ENCODE results near the gene XKR3.
"Not testable (repeated sequence)": the region's sequence is repeated elsewhere in the genome, so short reads cannot be mapped to it uniquely, and the experiment has no call there.

Gene XKR3

GRCh38 chr22:16783930-16784354 lies 41.3 kb downstream of the XKR3 start:
- WGBS, 2 experiments: 81 to 85% methylated on average over 8 of the region's 8 CpGs
- Histone ChIP-seq H3K27me3 (ENCODE audit: control insufficient read depth, insufficient read depth, low read length, poor library complexity, severe bottlenecking) (no peaks in the 10 kb centered on the region), H3K36me3 (ENCODE audit: control insufficient read depth, insufficient read depth, low read length) (no peaks in the 10 kb centered on the region), H3K27ac (ENCODE audit: insufficient read depth, low read depth, low read length, poor library complexity, severe bottlenecking) (no peak overlapping the region), H3K9me3 (ENCODE audit: control insufficient read depth, low read length) (no peaks in the 10 kb centered on the region), H3K4me1 (ENCODE audit: control insufficient read depth, insufficient read depth, low read length) (no peaks in the 10 kb centered on the region), H3K4me3 (ENCODE audit: insufficient read depth, low read depth, low read length) (no peak overlapping the region)

DNA sequence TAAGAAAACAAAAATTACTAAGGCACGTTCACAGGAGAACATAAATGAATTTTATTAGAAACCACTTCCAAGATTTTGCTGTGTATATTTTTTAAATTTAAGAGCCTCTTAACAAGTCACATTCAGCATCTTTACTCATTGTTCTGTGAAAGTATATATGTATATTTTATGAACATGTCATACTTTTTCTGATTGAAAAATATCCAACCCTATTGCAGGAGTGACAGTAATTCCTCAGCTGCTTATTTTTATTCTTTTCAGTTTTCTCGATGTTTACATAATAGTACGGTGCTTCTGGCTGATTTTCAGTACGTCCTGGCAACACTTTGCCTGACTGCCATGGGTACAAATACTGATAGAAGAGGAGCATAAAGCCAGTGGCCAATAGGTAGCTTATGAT lies 41.8 kb downstream of the XKR3 start:
- WGBS, 2 experiments: 88 to 93% methylated on average over 3 of the region's 4 CpGs
- H3K9me3 ChIP-seq (ENCODE audit: control insufficient read depth, low read length): no peaks in the 10 kb centered on the region
- no peaks in the 10 kb centered on the region for H3K27me3 ChIP-seq (ENCODE audit: control insufficient read depth, insufficient read depth, low read length, poor library complexity, severe bottlenecking)
- no peaks in the 10 kb centered on the region for H3K4me1 ChIP-seq (ENCODE audit: control insufficient read depth, insufficient read depth, low read length)
- H3K36me3 ChIP-seq (ENCODE audit: control insufficient read depth, insufficient read depth, low read length): no peaks in the 10 kb centered on the region
- H3K4me3 ChIP-seq (ENCODE audit: insufficient read depth, low read depth, low read length): no peak overlapping the region
- no peak overlapping the region for H3K27ac ChIP-seq (ENCODE audit: insufficient read depth, low read depth, low read length, poor library complexity, severe bottlenecking)

DNA sequence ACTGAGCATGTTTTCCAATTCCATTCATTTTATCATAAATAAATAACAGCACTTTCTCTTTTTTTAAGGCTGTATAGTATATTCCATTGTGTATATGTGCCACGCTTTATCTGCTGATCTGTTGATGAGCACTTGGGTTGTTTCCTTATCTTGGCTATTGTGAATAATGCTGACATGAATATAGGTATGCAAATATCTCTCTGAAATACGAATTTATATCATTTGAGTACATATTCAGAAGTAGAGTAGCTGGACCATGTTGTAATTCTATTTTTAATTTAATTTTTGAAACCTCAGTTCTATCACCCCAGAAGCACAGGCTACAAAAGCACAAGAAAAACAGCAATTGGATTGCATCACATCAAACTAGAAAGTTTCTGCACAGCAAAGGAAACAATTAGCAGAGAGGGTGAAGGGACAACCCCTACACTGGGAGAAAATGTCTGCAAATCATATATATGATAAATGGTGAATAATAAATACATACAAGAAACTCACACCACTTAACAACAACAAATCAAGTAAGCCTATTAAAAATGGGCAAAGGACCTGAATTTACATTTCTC lies 43.4 kb downstream of the XKR3 start:
- H3K27ac ChIP-seq (ENCODE audit: insufficient read depth, low read depth, low read length, poor library complexity, severe bottlenecking): no peak overlapping the region
- no peaks in the 10 kb centered on the region for H3K36me3 ChIP-seq (ENCODE audit: control insufficient read depth, insufficient read depth, low read length)
- H3K4me3 ChIP-seq (ENCODE audit: insufficient read depth, low read depth, low read length): no peak overlapping the region
- H3K4me1 ChIP-seq (ENCODE audit: control insufficient read depth, insufficient read depth, low read length): no peaks in the 10 kb centered on the region
- WGBS, 2 experiments: 71 to 100% methylated on average over 1 to 2 of the region's 2 CpGs
- no peaks in the 10 kb centered on the region for H3K9me3 ChIP-seq (ENCODE audit: control insufficient read depth, low read length)
- H3K27me3 ChIP-seq (ENCODE audit: control insufficient read depth, insufficient read depth, low read length, poor library complexity, severe bottlenecking): no peaks in the 10 kb centered on the region

GRCh38 chr22:16781074-16781763 lies 44.0 kb downstream of the XKR3 start:
- WGBS, 2 experiments: 79 to 81% methylated on average over 10 to 11 of the region's 11 CpGs
- Histone ChIP-seq H3K4me3 (ENCODE audit: insufficient read depth, low read depth, low read length) (no peak overlapping the region), H3K4me1 (ENCODE audit: control insufficient read depth, insufficient read depth, low read length) (no peaks in the 10 kb centered on the region), H3K27ac (ENCODE audit: insufficient read depth, low read depth, low read length, poor library complexity, severe bottlenecking) (no peak overlapping the region), H3K9me3 (ENCODE audit: control insufficient read depth, low read length) (no peaks in the 10 kb centered on the region), H3K27me3 (ENCODE audit: control insufficient read depth, insufficient read depth, low read length, poor library complexity, severe bottlenecking) (no peaks in the 10 kb centered on the region), H3K36me3 (ENCODE audit: control insufficient read depth, insufficient read depth, low read length) (no peaks in the 10 kb centered on the region)

DNA sequence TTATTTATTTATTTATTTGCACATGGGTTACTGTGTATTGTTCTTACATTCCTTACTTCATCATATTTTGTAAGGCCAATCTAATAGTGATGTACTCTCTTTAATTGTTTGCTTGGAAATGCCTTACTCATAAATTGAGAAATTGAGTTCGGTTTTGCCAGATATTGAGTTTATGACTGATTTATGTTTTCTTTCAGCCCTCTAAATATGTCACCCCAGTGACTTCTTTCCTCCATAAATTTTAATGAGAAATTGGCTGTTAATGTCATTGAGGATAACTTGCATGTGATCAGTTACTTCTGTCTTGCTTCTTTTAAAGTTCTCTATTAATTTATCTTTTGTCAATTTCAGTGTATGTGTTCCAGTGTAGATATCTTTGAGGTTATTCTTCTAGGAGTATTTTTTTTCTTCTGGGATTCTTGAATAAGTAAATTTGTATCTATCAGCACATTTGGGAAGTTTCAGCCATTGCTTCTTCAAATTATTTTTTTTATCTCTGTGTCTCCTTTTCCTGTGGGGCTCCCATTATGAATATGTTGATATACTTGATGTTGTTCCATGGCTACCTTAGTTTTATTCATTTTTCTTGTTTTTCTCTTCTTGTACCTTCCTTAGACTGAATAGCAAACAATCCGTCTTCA lies 47.8 kb downstream of the XKR3 start:
- no peak overlapping the region for H3K27ac ChIP-seq (ENCODE audit: insufficient read depth, low read depth, low read length, poor library complexity, severe bottlenecking)
- no peaks in the 10 kb centered on the region for H3K4me1 ChIP-seq (ENCODE audit: control insufficient read depth, insufficient read depth, low read length)
- no peaks in the 10 kb centered on the region for H3K27me3 ChIP-seq (ENCODE audit: control insufficient read depth, insufficient read depth, low read length, poor library complexity, severe bottlenecking)
- no peaks in the 10 kb centered on the region for H3K36me3 ChIP-seq (ENCODE audit: control insufficient read depth, insufficient read depth, low read length)
- 40 to 81% methylated on average over 1 to 2 of the region's 2 CpGs for whole genome bisulfite sequencing, 2 experiments
- no peak overlapping the region for H3K4me3 ChIP-seq (ENCODE audit: insufficient read depth, low read depth, low read length)
- H3K9me3 ChIP-seq (ENCODE audit: control insufficient read depth, low read length): no peaks in the 10 kb centered on the region

DNA sequence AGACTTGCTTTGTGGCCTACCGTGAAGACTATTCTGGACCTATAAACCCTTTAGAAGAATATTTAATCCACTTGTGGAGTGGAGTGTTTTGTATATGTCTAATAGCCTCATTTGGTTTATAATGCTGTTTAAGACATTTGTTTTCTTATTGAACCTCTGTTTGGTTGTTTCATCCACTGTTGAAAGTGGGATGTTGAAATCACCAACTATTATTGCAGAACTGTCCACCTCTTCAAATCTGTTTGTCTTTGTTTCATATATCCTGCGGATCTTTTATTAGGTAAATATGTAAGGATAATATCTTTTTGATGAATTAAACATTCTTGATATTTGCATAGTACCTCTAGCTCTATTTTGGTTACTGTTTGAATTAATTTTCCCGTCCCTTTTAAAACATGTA lies 49.1 kb downstream of the XKR3 start:
- Histone ChIP-seq H3K36me3 (ENCODE audit: control insufficient read depth, insufficient read depth, low read length) (no peaks in the 10 kb centered on the region), H3K27ac (ENCODE audit: insufficient read depth, low read depth, low read length, poor library complexity, severe bottlenecking) (no peak overlapping the region), H3K27me3 (ENCODE audit: control insufficient read depth, insufficient read depth, low read length, poor library complexity, severe bottlenecking) (no peaks in the 10 kb centered on the region), H3K4me1 (ENCODE audit: control insufficient read depth, insufficient read depth, low read length) (no peaks in the 10 kb centered on the region), H3K9me3 (ENCODE audit: control insufficient read depth, low read length) (no peaks in the 10 kb centered on the region), H3K4me3 (ENCODE audit: insufficient read depth, low read depth, low read length) (no peak overlapping the region)
- 89 to 100% methylated on average over 1 to 2 of the region's 3 CpGs for WGBS, 2 experiments

DNA sequence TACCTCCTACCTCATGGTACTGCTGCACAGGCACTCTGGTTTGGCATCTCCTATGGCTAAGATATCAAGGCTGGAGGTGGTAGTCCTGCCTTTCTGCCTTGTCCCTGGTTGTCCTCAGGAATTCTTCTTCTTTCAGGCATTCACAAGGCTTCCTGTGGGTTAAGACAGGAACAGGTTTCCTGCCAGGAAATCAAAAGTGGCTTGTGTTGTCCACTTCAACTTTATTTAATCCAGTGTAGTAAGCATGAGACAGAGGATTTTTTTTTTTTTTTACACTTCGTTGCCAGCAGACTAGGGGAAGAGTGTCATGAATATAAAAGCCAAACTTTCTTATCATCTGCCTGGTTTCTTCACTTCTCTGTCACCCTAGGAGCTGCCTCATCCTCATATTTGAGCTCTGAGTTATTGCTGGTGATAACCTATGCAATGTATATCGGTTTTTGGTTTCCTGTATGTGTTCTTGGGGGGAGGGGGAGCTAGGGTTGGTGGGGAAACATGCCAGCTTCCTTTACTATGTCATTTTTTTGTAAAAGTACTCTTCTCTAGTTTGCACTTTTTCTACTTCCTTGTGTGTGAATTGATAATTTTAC lies 50.2 kb downstream of the XKR3 start:
- H3K4me1 ChIP-seq (ENCODE audit: control insufficient read depth, insufficient read depth, low read length): no peaks in the 10 kb centered on the region
- H3K27ac ChIP-seq (ENCODE audit: insufficient read depth, low read depth, low read length, poor library complexity, severe bottlenecking): no peak overlapping the region
- H3K36me3 ChIP-seq (ENCODE audit: control insufficient read depth, insufficient read depth, low read length): no peaks in the 10 kb centered on the region
- no peaks in the 10 kb centered on the region for H3K27me3 ChIP-seq (ENCODE audit: control insufficient read depth, insufficient read depth, low read length, poor library complexity, severe bottlenecking)
- no peak overlapping the region for H3K4me3 ChIP-seq (ENCODE audit: insufficient read depth, low read depth, low read length)
- WGBS, 2 experiments: 39% methylated on average over 2 of the region's 2 CpGs; no CpG with 5 or more reads in 1 of the 2 experiments
- no peaks in the 10 kb centered on the region for H3K9me3 ChIP-seq (ENCODE audit: control insufficient read depth, low read length)

- not testable (repeated sequence) for H3K4me1 ChIP-seq (ENCODE audit: control insufficient read depth, insufficient read depth, low read length); H3K4me3 ChIP-seq (ENCODE audit: insufficient read depth, low read depth, low read length); H3K9me3 ChIP-seq (ENCODE audit: control insufficient read depth, low read length); H3K27ac ChIP-seq (ENCODE audit: insufficient read depth, low read depth, low read length, poor library complexity, severe bottlenecking); H3K36me3 ChIP-seq (ENCODE audit: control insufficient read depth, insufficient read depth, low read length); H3K27me3 ChIP-seq (ENCODE audit: control insufficient read depth, insufficient read depth, low read length, poor library complexity, severe bottlenecking)
- 80 to 84% methylated on average over 3 of the region's 4 CpGs for WGBS, 2 experiments
These were observed 53.6 kb downstream of the XKR3 start for GRCh38 chr22:16771569-16771968.

DNA sequence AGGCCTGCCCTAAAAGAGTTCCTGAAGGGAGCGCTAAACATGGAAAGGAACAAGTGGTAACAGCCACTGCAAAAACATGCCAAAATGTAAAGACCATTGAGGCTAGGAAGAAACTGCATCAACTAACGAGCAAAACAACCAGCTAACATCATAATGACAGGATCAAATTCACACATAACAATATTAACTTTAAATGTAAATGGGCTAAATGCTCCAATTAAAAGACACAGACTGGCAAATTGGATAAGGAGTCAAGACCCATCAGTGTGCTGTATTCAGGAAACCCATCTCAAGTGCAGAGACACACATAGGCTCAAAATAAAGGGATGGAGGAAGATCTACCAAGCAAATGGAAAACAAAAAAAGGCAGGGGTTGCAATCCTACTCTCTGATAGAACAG lies 57.3 kb downstream of the XKR3 start:
- not testable (repeated sequence) for H3K27me3 ChIP-seq (ENCODE audit: control insufficient read depth, insufficient read depth, low read length, poor library complexity, severe bottlenecking); H3K4me3 ChIP-seq (ENCODE audit: insufficient read depth, low read depth, low read length); H3K4me1 ChIP-seq (ENCODE audit: control insufficient read depth, insufficient read depth, low read length); H3K27ac ChIP-seq (ENCODE audit: insufficient read depth, low read depth, low read length, poor library complexity, severe bottlenecking); H3K36me3 ChIP-seq (ENCODE audit: control insufficient read depth, insufficient read depth, low read length); H3K9me3 ChIP-seq (ENCODE audit: control insufficient read depth, low read length)
- WGBS, 2 experiments: 82 to 92% methylated on average over 1 of the region's 2 CpGs

DNA sequence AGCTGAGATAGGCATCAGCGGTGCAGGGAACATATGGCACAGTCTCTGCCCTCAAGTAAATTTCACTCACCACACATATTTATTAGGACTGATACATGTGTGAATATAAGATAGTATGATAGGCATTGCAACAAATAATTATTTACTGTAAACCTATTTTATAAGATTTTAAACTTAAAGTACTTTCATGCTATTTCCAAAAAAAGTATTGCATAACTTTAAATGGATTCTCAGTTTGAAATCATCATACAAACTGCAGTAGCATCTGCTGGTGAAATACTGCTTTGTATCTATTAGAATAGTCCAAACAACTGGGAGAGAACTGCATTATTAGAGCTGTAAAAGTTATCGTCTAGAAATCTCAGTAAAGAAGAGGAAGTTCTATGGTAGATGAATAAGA lies 63.0 kb downstream of the XKR3 start:
- not testable (repeated sequence) for H3K4me3 ChIP-seq (ENCODE audit: insufficient read depth, low read depth, low read length); H3K27me3 ChIP-seq (ENCODE audit: control insufficient read depth, insufficient read depth, low read length, poor library complexity, severe bottlenecking); H3K27ac ChIP-seq (ENCODE audit: insufficient read depth, low read depth, low read length, poor library complexity, severe bottlenecking); H3K9me3 ChIP-seq (ENCODE audit: control insufficient read depth, low read length); H3K4me1 ChIP-seq (ENCODE audit: control insufficient read depth, insufficient read depth, low read length); H3K36me3 ChIP-seq (ENCODE audit: control insufficient read depth, insufficient read depth, low read length)
- 57 to 88% methylated on average over 1 of the region's 2 CpGs for WGBS, 2 experiments

Measured in ectodermal cell (in vitro differentiated cells).